Thoracic aorta (tissue), 2 donors: ENCODE measurements around the gene PCDHGA7. TPM values are rescaled to one million over a fixed set of nuclear protein-coding genes. Genes with fewer than 3 reads are reported as not detected.
"Not testable (repeated sequence)": the region's sequence is repeated elsewhere in the genome, so short reads cannot be mapped to it uniquely, and the experiment has no call there.

Source experiments
- ATAC-seq: fragments of 150-250 bp; one replicate; pipeline ENCODE4 v1.8.0; 2017; ENCODE audit warnings: low read depth; ENCODE audit not compliant: insufficient number of reproducible peaks, low FRiP score
- DNase-seq: peaks from one replicate; pipeline ENCODE4 v3.0.0-alpha.2; 2020; ENCODE audit warnings: low spot score
- H3K27ac ChIP-seq, 2 donors: fragments of 200-600 bp; sonication (generic); 1 replicate in 1 of 2; 2 replicates in 1 of 2; pipeline ENCODE4 v1.5.1; 2016; ENCODE audit warnings: mild to moderate bottlenecking in 2 of 2, moderate library complexity in 2 of 2
- H3K27me3 ChIP-seq: fragments of 200-600 bp; sonication (generic); replicated peaks from 2 replicates; pipeline ENCODE4 v1.6.0; 2016; ENCODE audit warnings: mild to moderate bottlenecking; ENCODE audit not compliant: insufficient read depth
- H3K36me3 ChIP-seq: fragments of 200-600 bp; sonication (generic); one replicate; pipeline ENCODE4 v1.5.1; 2016
- H3K4me1 ChIP-seq, 2 donors: fragments of 200-600 bp; sonication (generic); 1 replicate in 1 of 2; 2 replicates in 1 of 2; pipeline versions ENCODE4 v1.5.1 to v1.6.0; 2016; ENCODE audit warnings: low read depth in 2 of 2, mild to moderate bottlenecking in 1 of 2; ENCODE audit not compliant: control insufficient read depth in 1 of 2
- H3K4me3 ChIP-seq: fragments of 200-600 bp; sonication (generic); 2 replicates; pipeline ENCODE4 v1.5.1; 2016; ENCODE audit warnings: mild to moderate bottlenecking
- H3K9me3 ChIP-seq: fragments of 200-600 bp; sonication (generic); 2 replicates; pipeline ENCODE4 v1.5.1; 2016
- CTCF ChIP-seq: fragments of 200-600 bp; sonication (generic); IDR thresholded peaks from one replicate; pipeline ENCODE4 v1.5.1; 2019; ENCODE audit warnings: antibody characterized with exemption
- total RNA-seq, 2 donors: library from RNA; depleted of rRNA; stranded (reverse); fragments of >200 nt; gene quantifications; one replicate each; pipeline versions ENCODE4 v1.1.0 to v1.2.3, GENCODE V29; 2016

The PCDHGA7 gene
- total RNA-seq, result 10 to 100 TPM; 11.9 to 12.2 TPM

- no peak for TF ChIP-seq CTCF
- peak within 1 kb of the TSS; percentile 19 for H3K4me3 ChIP-seq
- no peak for ATAC-seq
- no peaks in the 10 kb centered on the region for H3K36me3 ChIP-seq
- peaks cover 95% of the 10 kb centered on the region for H3K9me3 ChIP-seq
- no peaks in the 10 kb centered on the region for H3K27me3 ChIP-seq
- H3K4me1 ChIP-seq, result no peaks in the 10 kb centered on the region
- DNase-seq, result no peak
- H3K27ac ChIP-seq, result no peak within 1 kb of the TSS
Measured at GRCh38 chr5:141382469-141383294, at the start of gene PCDHGA7. TSS of gene PCDHGA7 (plus strand) at chr5:141382742. CDS start at chr5:141382900, 158 bp downstream.

GRCh38 chr5:141338538-141339306 is 43.8 kb upstream of the PCDHGA7 start, which contains the start of gene PCDHGA2:
TSS of gene PCDHGA2 (plus strand) at chr5:141338760.
- Histone ChIP-seq H3K36me3 (peaks cover 3% of the 10 kb centered on the region), H3K4me1 (no peaks in the 10 kb centered on the region), H3K9me3 (peaks cover 89% of the 10 kb centered on the region), H3K27ac (no peak within 1 kb of the TSS), H3K27me3 (no peaks in the 10 kb centered on the region), H3K4me3 (peak within 1 kb of the TSS; percentile 64)
- DNase-seq (no peak), ATAC-seq (no peak)
- peak; percentile 25 for TF ChIP-seq CTCF

GRCh38 chr5:141340781-141341354 is 41.7 kb upstream of the PCDHGA7 start:
- H3K27me3 ChIP-seq, H3K27ac ChIP-seq, H3K36me3 ChIP-seq, ATAC-seq, DNase-seq, H3K4me1 ChIP-seq, H3K4me3 ChIP-seq: not testable (repeated sequence)
- peaks cover 92% of the 10 kb centered on the region for H3K9me3 ChIP-seq

- Histone ChIP-seq H3K27ac (no peak overlapping the region), H3K9me3 (peaks cover 89% of the 10 kb centered on the region), H3K4me1 (no peaks in the 10 kb centered on the region), H3K27me3 (no peaks in the 10 kb centered on the region), H3K36me3 (peaks cover 3% of the 10 kb centered on the region), H3K4me3 (no peak overlapping the region)
- no peak for TF ChIP-seq CTCF
- DNase-seq, result no peak
- ATAC-seq, result no peak
Measured at GRCh38 chr5:141342773-141343172, 39.8 kb upstream of the PCDHGA7 start.

- H3K4me3 ChIP-seq, result peak within 1 kb of the TSS; percentile 53
- no peaks in the 10 kb centered on the region for H3K27me3 ChIP-seq
- peak; percentile 11 for TF ChIP-seq CTCF
- peaks cover 3% of the 10 kb centered on the region for H3K36me3 ChIP-seq
- H3K4me1 ChIP-seq, result no peaks in the 10 kb centered on the region
- H3K27ac ChIP-seq, result no peak within 1 kb of the TSS
- ATAC-seq (no peak), DNase-seq (no peak)
- peaks cover 89% of the 10 kb centered on the region for H3K9me3 ChIP-seq
Measured at GRCh38 chr5:141343242-141343952, 39.1 kb upstream of the PCDHGA7 start, which contains the start of gene PCDHGA3. TSS of gene PCDHGA3 (plus strand) at chr5:141343829. CDS start at chr5:141344034, 205 bp downstream.
